Osteoblast (primary cell): Measurements from ENCODE around the gene ZNF335. TPM values are rescaled to one million over a fixed set of nuclear protein-coding genes. Genes with fewer than 3 reads are reported as not detected.

ENCODE experiments used
- DNase-seq: peaks from one replicate; pipeline ENCODE4 v3.0.0; 2011; ENCODE audit warnings: low spot score, mixed read lengths; ENCODE audit not compliant: insufficient read length; ENCODE audit errors: missing footprints
- H2AFZ ChIP-seq: 2 replicates; pipeline ENCODE4 v1.6.0; 2011; ENCODE audit warnings: mild to moderate bottlenecking, low read length
- H3K27ac ChIP-seq: 2 replicates; pipeline ENCODE4 v1.5.1; 2011; ENCODE audit warnings: mild to moderate bottlenecking, low read depth, low read length, moderate library complexity
- H3K27me3 ChIP-seq: 2 replicates; pipeline ENCODE4 v1.6.0; 2012; ENCODE audit warnings: mild to moderate bottlenecking, control low read depth, inconsistent platforms, low read length, moderate library complexity; ENCODE audit not compliant: insufficient read depth
- H3K36me3 ChIP-seq: 2 replicates; pipeline ENCODE4 v1.5.1; 2011; ENCODE audit warnings: mild to moderate bottlenecking, low read length, control low read depth, moderate library complexity; ENCODE audit not compliant: insufficient read depth
- H3K4me1 ChIP-seq: 2 replicates; pipeline ENCODE4 v1.5.1; 2011; ENCODE audit warnings: mild to moderate bottlenecking, low read length, control low read depth, moderate library complexity; ENCODE audit not compliant: insufficient read depth
- H3K4me2 ChIP-seq: 2 replicates; pipeline ENCODE4 v1.6.0; 2011; ENCODE audit warnings: mild to moderate bottlenecking, low read length; ENCODE audit not compliant: insufficient read depth
- H3K4me3 ChIP-seq: fragments of 200-600 bp; sonication (generic); 3 replicates; pipeline ENCODE4 v1.5.1; 2012; ENCODE audit warnings: mild to moderate bottlenecking, low read length, inconsistent platforms; ENCODE audit not compliant: insufficient read depth
- H3K79me2 ChIP-seq: 2 replicates; pipeline ENCODE4 v1.6.0; 2012; ENCODE audit warnings: mild to moderate bottlenecking, low read length, control low read depth, inconsistent platforms; ENCODE audit not compliant: insufficient read depth
- H3K9me3 ChIP-seq: 2 replicates; pipeline ENCODE4 v1.5.1; 2011; ENCODE audit warnings: low read depth, low read length, control low read depth
- H4K20me1 ChIP-seq: 2 replicates; pipeline ENCODE4 v1.6.0; 2012; ENCODE audit warnings: mild to moderate bottlenecking, low read length, control low read depth; ENCODE audit not compliant: insufficient read depth
- total RNA-seq: library from RNA; depleted of rRNA; stranded (reverse); fragments of >200 nt; gene quantifications from 2 replicates; pipeline ENCODE4 v1.2.3, GENCODE V29; 2012
- TF ChIP-seq, protein P1 (sequence below): IDR thresholded peaks from 2 replicates; pipeline ENCODE4 v1.5.1; 2011; ENCODE audit warnings: mild to moderate bottlenecking, low read depth, low read length, moderate library complexity; ENCODE audit errors: extremely low read depth

The ZNF335 gene
- total RNA-seq, 1 donor: 20.3 TPM

- no peak overlapping the region for H3K4me3 ChIP-seq
- no peak overlapping the region for H3K4me2 ChIP-seq
- H4K20me1 ChIP-seq: peaks cover 33% of the 10 kb centered on the region
- no peaks in the 10 kb centered on the region for H3K27me3 ChIP-seq
- H3K4me1 ChIP-seq: peaks cover 35% of the 10 kb centered on the region
- H3K36me3 ChIP-seq: peaks cover 49% of the 10 kb centered on the region
- H3K9me3 ChIP-seq: no peaks in the 10 kb centered on the region
- H2AFZ ChIP-seq: no peak overlapping the region
- TF ChIP-seq, protein P1, sequence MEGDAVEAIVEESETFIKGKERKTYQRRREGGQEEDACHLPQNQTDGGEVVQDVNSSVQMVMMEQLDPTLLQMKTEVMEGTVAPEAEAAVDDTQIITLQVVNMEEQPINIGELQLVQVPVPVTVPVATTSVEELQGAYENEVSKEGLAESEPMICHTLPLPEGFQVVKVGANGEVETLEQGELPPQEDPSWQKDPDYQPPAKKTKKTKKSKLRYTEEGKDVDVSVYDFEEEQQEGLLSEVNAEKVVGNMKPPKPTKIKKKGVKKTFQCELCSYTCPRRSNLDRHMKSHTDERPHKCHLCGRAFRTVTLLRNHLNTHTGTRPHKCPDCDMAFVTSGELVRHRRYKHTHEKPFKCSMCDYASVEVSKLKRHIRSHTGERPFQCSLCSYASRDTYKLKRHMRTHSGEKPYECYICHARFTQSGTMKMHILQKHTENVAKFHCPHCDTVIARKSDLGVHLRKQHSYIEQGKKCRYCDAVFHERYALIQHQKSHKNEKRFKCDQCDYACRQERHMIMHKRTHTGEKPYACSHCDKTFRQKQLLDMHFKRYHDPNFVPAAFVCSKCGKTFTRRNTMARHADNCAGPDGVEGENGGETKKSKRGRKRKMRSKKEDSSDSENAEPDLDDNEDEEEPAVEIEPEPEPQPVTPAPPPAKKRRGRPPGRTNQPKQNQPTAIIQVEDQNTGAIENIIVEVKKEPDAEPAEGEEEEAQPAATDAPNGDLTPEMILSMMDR: no peak
- H3K27ac ChIP-seq: peak overlapping the region; percentile 100
- DNase-seq: peak; percentile 79
- H3K79me2 ChIP-seq: peaks cover 38% of the 10 kb centered on the region
Measured at GRCh38 chr20:45968081-45968671, 3.8 kb downstream of the ZNF335 start.

DNA sequence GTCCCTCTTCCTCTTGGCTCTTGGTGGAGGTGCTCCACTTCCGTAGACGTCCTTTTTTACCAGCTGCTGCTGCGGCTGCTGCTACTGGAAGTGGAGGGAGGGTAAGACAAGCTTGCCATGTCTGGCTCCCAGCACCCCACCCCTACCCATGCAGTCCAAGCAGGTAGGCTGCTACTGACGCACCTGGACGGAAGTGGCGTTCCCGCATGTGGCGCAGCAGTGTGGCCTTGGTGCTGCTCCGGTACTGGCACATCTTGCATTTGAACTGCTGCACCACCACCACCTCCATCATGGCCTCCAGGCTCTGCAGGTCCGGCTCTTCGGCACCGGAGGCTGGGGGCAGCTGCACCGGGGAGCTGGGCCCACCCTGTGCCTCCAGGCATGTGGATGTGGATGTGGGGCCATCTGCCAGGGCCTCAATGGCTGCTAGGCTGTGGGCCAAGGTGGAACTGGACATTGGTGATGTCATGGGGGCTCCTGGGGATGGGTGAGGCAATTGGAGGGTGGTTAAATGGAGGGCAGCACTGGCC lies 4.4 kb downstream of the ZNF335 start:
- DNase-seq: no peak
- TF ChIP-seq, protein P1: no peak
- Histone ChIP-seq H3K79me2 (peaks cover 38% of the 10 kb centered on the region), H3K4me3 (no peak overlapping the region), H3K36me3 (peaks cover 52% of the 10 kb centered on the region), H3K27me3 (no peaks in the 10 kb centered on the region), H4K20me1 (peaks cover 33% of the 10 kb centered on the region), H3K4me2 (no peak overlapping the region), H3K27ac (peak overlapping the region; percentile 100), H3K9me3 (no peaks in the 10 kb centered on the region), H3K4me1 (peaks cover 31% of the 10 kb centered on the region), H2AFZ (no peak overlapping the region)

DNA sequence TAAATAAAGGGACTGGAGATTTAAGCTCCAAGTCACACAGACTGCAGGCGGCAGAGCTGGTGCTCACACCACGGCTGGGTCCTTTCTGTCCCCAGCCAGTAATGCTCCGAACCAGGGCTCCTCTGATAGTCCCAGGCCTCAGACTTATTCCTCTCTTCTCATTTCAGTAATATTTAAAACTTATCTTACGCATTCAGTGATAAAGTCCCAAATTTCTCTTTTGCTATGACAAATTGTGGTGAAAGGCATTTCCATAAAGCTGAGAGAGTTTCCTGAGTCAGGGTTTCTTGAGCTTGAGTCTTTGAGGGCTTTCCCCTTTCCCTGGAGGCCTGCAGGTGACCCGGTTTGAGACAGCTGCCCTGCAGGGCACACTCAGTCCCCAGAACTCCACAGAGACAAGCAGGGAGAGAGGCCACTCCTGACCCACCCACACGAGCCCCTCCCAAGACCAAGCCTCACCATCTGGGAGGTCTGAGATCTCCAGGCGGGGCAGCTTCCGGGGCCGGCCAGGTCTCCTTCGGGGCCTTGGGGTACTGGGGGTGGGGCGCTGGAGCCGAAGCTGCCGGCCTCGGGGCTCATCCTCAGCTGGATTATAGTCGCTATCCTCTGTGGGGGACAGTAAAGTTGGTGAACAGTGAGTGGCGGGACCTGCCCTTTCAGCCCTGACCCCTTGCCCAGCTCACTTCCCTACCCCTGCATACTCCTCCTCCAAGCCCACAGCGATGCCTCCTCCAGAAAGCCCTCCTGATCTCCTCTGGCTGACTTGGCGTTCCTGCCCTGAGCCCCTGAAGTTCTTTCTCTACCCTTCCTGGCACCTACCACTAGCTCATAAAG lies 6.6 kb downstream of the ZNF335 start:
- peak; percentile 69 for DNase-seq
- TF ChIP-seq, protein P1: no peak
- Histone ChIP-seq H3K27ac (no peak overlapping the region), H2AFZ (no peak overlapping the region), H3K4me2 (no peak overlapping the region), H4K20me1 (peaks cover 34% of the 10 kb centered on the region), H3K4me3 (no peak overlapping the region), H3K9me3 (no peaks in the 10 kb centered on the region), H3K27me3 (no peaks in the 10 kb centered on the region), H3K79me2 (peaks cover 26% of the 10 kb centered on the region), H3K36me3 (peaks cover 75% of the 10 kb centered on the region), H3K4me1 (peaks cover 23% of the 10 kb centered on the region)

GRCh38 chr20:45964006-45964400 lies 8.0 kb downstream of the ZNF335 start:
- Histone ChIP-seq H3K4me3 (no peak overlapping the region), H3K9me3 (no peaks in the 10 kb centered on the region), H4K20me1 (peaks cover 24% of the 10 kb centered on the region), H3K27ac (no peak overlapping the region), H3K4me1 (peaks cover 9% of the 10 kb centered on the region), H3K27me3 (no peaks in the 10 kb centered on the region), H3K79me2 (peaks cover 15% of the 10 kb centered on the region), H2AFZ (no peak overlapping the region), H3K36me3 (peaks cover 88% of the 10 kb centered on the region), H3K4me2 (no peak overlapping the region)
- TF ChIP-seq, protein P1: no peak
- DNase-seq: peak; percentile 49
